WTC11 (cell line): ENCODE data around the gene CREM. TPM values are rescaled to one million over a fixed set of nuclear protein-coding genes. Genes with fewer than 3 reads are reported as not detected.

Experiments used
- ATAC-seq: fragments of 200-7000 bp; cut with Tn5 transposase; 2 replicates; pipeline ENCODE4 v1.10.0; 2021; ENCODE audit warnings: mild to moderate bottlenecking, moderate library complexity
- CTCF ChIA-PET: fragments of 300-600 bp; sonication (Branson Sonifier 250); formaldehyde crosslinking; loops from one replicate; lab custom pipeline; 2021; ENCODE audit warnings: antibody characterized with exemption; lab: Charles Lee
- POLR2A ChIA-PET: fragments of 350-600 bp; sonication (Branson Sonifier 250); formaldehyde crosslinking; loops from one replicate; lab custom pipeline; 2021; ENCODE audit warnings: antibody characterized with exemption; lab: Charles Lee
- DNase-seq: peaks from one replicate; pipeline ENCODE4 v3.0.0; 2021; ENCODE audit warnings: low spot score
- H3K27ac Mint-ChIP-seq: 2 replicates; pipeline ENCODE4 v1.8.0; 2021; ENCODE audit warnings: mixed read lengths
- H3K27me3 Mint-ChIP-seq: 2 replicates; pipeline ENCODE4 v1.8.0; 2021; ENCODE audit warnings: low read depth, mild to moderate bottlenecking, moderate library complexity, mixed read lengths
- H3K36me3 Mint-ChIP-seq: 2 replicates; pipeline ENCODE4 v1.8.0; 2021; ENCODE audit warnings: mixed read lengths
- H3K4me1 Mint-ChIP-seq: 2 replicates; pipeline ENCODE4 v1.8.0; 2022; ENCODE audit warnings: mixed read lengths
- H3K4me3 Mint-ChIP-seq: 2 replicates; pipeline ENCODE4 v1.8.0; 2021; ENCODE audit warnings: mild to moderate bottlenecking, moderate library complexity, mixed read lengths
- H3K9me3 Mint-ChIP-seq: 2 replicates; pipeline ENCODE4 v1.8.0; 2021; ENCODE audit warnings: mixed read lengths
- ATF1 ChIP-seq: sonication (generic); formaldehyde crosslinking; IDR thresholded peaks from 2 replicates; pipeline ENCODE4 v1.8.1; 2023; ENCODE audit warnings: mild to moderate bottlenecking, moderate library complexity, missing genetic modification reagents
- E2F4 ChIP-seq: sonication (generic); formaldehyde crosslinking; IDR thresholded peaks from 2 replicates; pipeline ENCODE4 v1.8.1; 2022; ENCODE audit warnings: low read depth, mild to moderate bottlenecking, moderate library complexity, missing genetic modification reagents, borderline replicate concordance
- ETV6 ChIP-seq: sonication (generic); formaldehyde crosslinking; IDR thresholded peaks from 2 replicates; pipeline ENCODE4 v1.8.1; 2022; ENCODE audit warnings: mild to moderate bottlenecking, missing genetic modification reagents
- GABPB1 ChIP-seq: sonication (generic); formaldehyde crosslinking; IDR thresholded peaks from 2 replicates; pipeline ENCODE4 v1.8.1; 2023; ENCODE audit warnings: mild to moderate bottlenecking, missing genetic modification reagents
- GRHL2 ChIP-seq: fragments of 250-450 bp; sonication (Bioruptor Pico); IDR thresholded peaks from 2 replicates; pipeline ENCODE4 v1.8.0; 2022; ENCODE audit warnings: mild to moderate bottlenecking, moderate library complexity; ENCODE audit not compliant: insufficient replicate concordance, severe bottlenecking
- NR1H2 ChIP-seq: sonication (generic); formaldehyde crosslinking; IDR thresholded peaks from 2 replicates; pipeline ENCODE4 v1.9.0; 2021; ENCODE audit warnings: mild to moderate bottlenecking, moderate library complexity, missing genetic modification reagents
- OVOL2 ChIP-seq: fragments of 250-450 bp; sonication (Bioruptor Pico); IDR thresholded peaks from 2 replicates; pipeline ENCODE4 v1.9.0; 2021; ENCODE audit warnings: mild to moderate bottlenecking, borderline replicate concordance
- PRRX2 ChIP-seq: fragments of 250-450 bp; sonication (Bioruptor Pico); IDR thresholded peaks from 2 replicates; pipeline ENCODE4 v1.8.0; 2021; ENCODE audit warnings: mild to moderate bottlenecking
- RELA ChIP-seq: sonication (generic); formaldehyde crosslinking; IDR thresholded peaks from 2 replicates; pipeline ENCODE4 v1.8.1; 2022; ENCODE audit warnings: missing genetic modification reagents, mild to moderate bottlenecking, borderline replicate concordance
- SMAD3 ChIP-seq: sonication (generic); formaldehyde crosslinking; IDR thresholded peaks from 2 replicates; pipeline ENCODE4 v1.8.0; 2022; ENCODE audit warnings: missing genetic modification reagents, mild to moderate bottlenecking, borderline replicate concordance
- ZNF317 ChIP-seq: sonication (generic); formaldehyde crosslinking; IDR thresholded peaks from 2 replicates; pipeline ENCODE4 v1.8.1; 2023; ENCODE audit warnings: low read depth, mild to moderate bottlenecking, moderate library complexity, missing genetic modification reagents, borderline replicate concordance
- ZNF396 ChIP-seq: fragments of 250-450 bp; sonication (Bioruptor Pico); IDR thresholded peaks from 2 replicates; pipeline ENCODE4 v1.8.0; 2021; ENCODE audit warnings: mild to moderate bottlenecking, moderate library complexity, borderline replicate concordance
- ZNF416 ChIP-seq: fragments of 250-450 bp; sonication (Bioruptor Pico); IDR thresholded peaks from 2 replicates; pipeline ENCODE4 v1.9.0; 2021; ENCODE audit warnings: mild to moderate bottlenecking, inconsistent platforms
- ZNF512 ChIP-seq: sonication (generic); formaldehyde crosslinking; IDR thresholded peaks from 2 replicates; pipeline ENCODE4 v1.8.1; 2022; ENCODE audit warnings: missing genetic modification reagents, borderline replicate concordance
- ZNF532 ChIP-seq: fragments of 250-450 bp; sonication (Bioruptor Pico); IDR thresholded peaks from 2 replicates; pipeline ENCODE4 v1.9.0; 2021; ENCODE audit warnings: mild to moderate bottlenecking, borderline replicate concordance
- total RNA-seq: library from RNA; stranded (reverse); gene quantifications from 3 replicates; pipeline ENCODE4 v1.2.3, GENCODE V29; 2021
- TF ChIP-seq, protein P1 (sequence below): sonication (generic); formaldehyde crosslinking; IDR thresholded peaks from 2 replicates; pipeline ENCODE4 v1.8.1; 2022; ENCODE audit warnings: low read depth, missing genetic modification reagents, borderline replicate concordance
- TF ChIP-seq, protein P2 (sequence below): sonication (generic); formaldehyde crosslinking; conservative IDR thresholded peaks from 2 replicates; pipeline ENCODE4 v1.8.1; 2022; ENCODE audit warnings: mild to moderate bottlenecking, missing genetic modification reagents
- TF ChIP-seq, protein P3 (sequence below): sonication (generic); formaldehyde crosslinking; conservative IDR thresholded peaks from 2 replicates; pipeline ENCODE4 v1.8.1; 2023; ENCODE audit warnings: mild to moderate bottlenecking, low read depth, missing genetic modification reagents, moderate library complexity

Gene CREM
- total RNA-seq, 1 experiment from 2014 or later, result 23.6 TPM

- H3K27me3 Mint-ChIP-seq, result no peaks in the 10 kb centered on the region
- TF ChIP-seq ZNF396 (no peak), NR1H2 (CRISPR knock-in tag) (no peak), ZNF317 (CRISPR knock-in tag) (no peak), ZNF532 (CRISPR knock-in tag) (no peak), ATF1 (CRISPR knock-in tag) (no peak), E2F4 (CRISPR knock-in tag) (no peak), GRHL2 (CRISPR knock-in tag) (no peak), PRRX2 (CRISPR knock-in tag) (no peak), SMAD3 (CRISPR knock-in tag) (no peak), ZNF512 (CRISPR knock-in tag) (no peak), GABPB1 (CRISPR knock-in tag) (no peak), ETV6 (CRISPR knock-in tag) (no peak), ZNF416 (CRISPR knock-in tag) (no peak), OVOL2 (CRISPR knock-in tag) (no peak), RELA (no peak)
- TF ChIP-seq, protein P1, sequence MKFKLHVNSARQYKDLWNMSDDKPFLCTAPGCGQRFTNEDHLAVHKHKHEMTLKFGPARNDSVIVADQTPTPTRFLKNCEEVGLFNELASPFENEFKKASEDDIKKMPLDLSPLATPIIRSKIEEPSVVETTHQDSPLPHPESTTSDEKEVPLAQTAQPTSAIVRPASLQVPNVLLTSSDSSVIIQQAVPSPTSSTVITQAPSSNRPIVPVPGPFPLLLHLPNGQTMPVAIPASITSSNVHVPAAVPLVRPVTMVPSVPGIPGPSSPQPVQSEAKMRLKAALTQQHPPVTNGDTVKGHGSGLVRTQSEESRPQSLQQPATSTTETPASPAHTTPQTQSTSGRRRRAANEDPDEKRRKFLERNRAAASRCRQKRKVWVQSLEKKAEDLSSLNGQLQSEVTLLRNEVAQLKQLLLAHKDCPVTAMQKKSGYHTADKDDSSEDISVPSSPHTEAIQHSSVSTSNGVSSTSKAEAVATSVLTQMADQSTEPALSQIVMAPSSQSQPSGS (CRISPR knock-in tag), result no peak
- TF ChIP-seq, protein P2, sequence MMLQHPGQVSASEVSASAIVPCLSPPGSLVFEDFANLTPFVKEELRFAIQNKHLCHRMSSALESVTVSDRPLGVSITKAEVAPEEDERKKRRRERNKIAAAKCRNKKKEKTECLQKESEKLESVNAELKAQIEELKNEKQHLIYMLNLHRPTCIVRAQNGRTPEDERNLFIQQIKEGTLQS (CRISPR knock-in tag), result no peak
- TF ChIP-seq, protein P3, sequence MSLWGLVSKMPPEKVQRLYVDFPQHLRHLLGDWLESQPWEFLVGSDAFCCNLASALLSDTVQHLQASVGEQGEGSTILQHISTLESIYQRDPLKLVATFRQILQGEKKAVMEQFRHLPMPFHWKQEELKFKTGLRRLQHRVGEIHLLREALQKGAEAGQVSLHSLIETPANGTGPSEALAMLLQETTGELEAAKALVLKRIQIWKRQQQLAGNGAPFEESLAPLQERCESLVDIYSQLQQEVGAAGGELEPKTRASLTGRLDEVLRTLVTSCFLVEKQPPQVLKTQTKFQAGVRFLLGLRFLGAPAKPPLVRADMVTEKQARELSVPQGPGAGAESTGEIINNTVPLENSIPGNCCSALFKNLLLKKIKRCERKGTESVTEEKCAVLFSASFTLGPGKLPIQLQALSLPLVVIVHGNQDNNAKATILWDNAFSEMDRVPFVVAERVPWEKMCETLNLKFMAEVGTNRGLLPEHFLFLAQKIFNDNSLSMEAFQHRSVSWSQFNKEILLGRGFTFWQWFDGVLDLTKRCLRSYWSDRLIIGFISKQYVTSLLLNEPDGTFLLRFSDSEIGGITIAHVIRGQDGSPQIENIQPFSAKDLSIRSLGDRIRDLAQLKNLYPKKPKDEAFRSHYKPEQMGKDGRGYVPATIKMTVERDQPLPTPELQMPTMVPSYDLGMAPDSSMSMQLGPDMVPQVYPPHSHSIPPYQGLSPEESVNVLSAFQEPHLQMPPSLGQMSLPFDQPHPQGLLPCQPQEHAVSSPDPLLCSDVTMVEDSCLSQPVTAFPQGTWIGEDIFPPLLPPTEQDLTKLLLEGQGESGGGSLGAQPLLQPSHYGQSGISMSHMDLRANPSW, result no peak
- TF ChIP-seq, all 79 proteins: peak for 0
- Mint-ChIP-seq H3K27ac (peak overlapping the region; percentile 54; the same call in 1 of the 2 replicates), H3K4me3 (no peak overlapping the region), H3K4me1 (peaks cover 27% of the 10 kb centered on the region), H3K9me3 (peaks cover 14% of the 10 kb centered on the region; the same call in 1 of the 2 replicates), H3K36me3 (peaks cover 10% of the 10 kb centered on the region; the same call in 1 of the 2 replicates)
- no peak for DNase-seq
- ChIA-PET CTCF (no interaction called here), POLR2A (interaction anchor here (0.6 kb wide), 1 partner anchor 693 kb away, joined by 3 read pairs; no protein-coding TSS in a partner anchor)
- ATAC-seq, result no peak
These were observed 64.9 kb downstream of the CREM start for GRCh38 chr10:35191523-35191922.
